Measurements from ENCODE around the gene ELOVL4.

Gene ELOVL4

GRCh38 chr6:79923270-79923669, 24.1 kb downstream of the ELOVL4 start:
- no peak for TF ChIP-seq CTCF (IDR thresholded peaks at IDR 0.05; ENCODE audit: extremely low read depth, insufficient read depth, missing control alignments)
- no peak for DNase-seq (ENCODE audit: low spot score)
- in situ Hi-C loops (cut with MboI; ENCODE audit: low pct_unique_long_range_greater_than_20kb, low sequenced_read_pairs, unreplicated experiment), result no loop called here

GRCh38 chr6:79922018-79922417, 25.3 kb downstream of the ELOVL4 start:
- no peak for TF ChIP-seq CTCF (IDR thresholded peaks at IDR 0.05; ENCODE audit: extremely low read depth, insufficient read depth, missing control alignments)
- DNase-seq (ENCODE audit: low spot score), result no peak
- in situ Hi-C loops (cut with MboI; ENCODE audit: low pct_unique_long_range_greater_than_20kb, low sequenced_read_pairs, unreplicated experiment), result no loop called here

- no peak for DNase-seq (ENCODE audit: low spot score)
- in situ Hi-C loops (cut with MboI; ENCODE audit: low pct_unique_long_range_greater_than_20kb, low sequenced_read_pairs, unreplicated experiment), result no loop called here
- no peak for TF ChIP-seq CTCF (IDR thresholded peaks at IDR 0.05; ENCODE audit: extremely low read depth, insufficient read depth, missing control alignments)
These were observed 34.0 kb downstream of the ELOVL4 start for GRCh38 chr6:79913369-79913768.

- no peak for DNase-seq (ENCODE audit: low spot score)
- in situ Hi-C loops (cut with MboI; ENCODE audit: low pct_unique_long_range_greater_than_20kb, low sequenced_read_pairs, unreplicated experiment), result no loop called here
These were observed 35.4 kb downstream of the ELOVL4 start for GRCh38 chr6:79911992-79912391.

GRCh38 chr6:79909517-79909916, 37.8 kb downstream of the ELOVL4 start:
- DNase-seq (ENCODE audit: low spot score), result no peak
- no peak for TF ChIP-seq CTCF (IDR thresholded peaks at IDR 0.05; ENCODE audit: extremely low read depth, insufficient read depth, missing control alignments)
- in situ Hi-C loops (cut with MboI; ENCODE audit: low pct_unique_long_range_greater_than_20kb, low sequenced_read_pairs, unreplicated experiment), result no loop called here

More at GRCh38 chr6:79911992-79912391, 35.4 kb downstream of the ELOVL4 start:
- no peak for TF ChIP-seq CTCF (IDR thresholded peaks at IDR 0.05; ENCODE audit: extremely low read depth, insufficient read depth, missing control alignments)

- in situ Hi-C loops (cut with MboI; ENCODE audit: low pct_unique_long_range_greater_than_20kb, low sequenced_read_pairs, unreplicated experiment), result no loop called here
- no peak for DNase-seq (ENCODE audit: low spot score)
- TF ChIP-seq CTCF (IDR thresholded peaks at IDR 0.05; ENCODE audit: extremely low read depth, insufficient read depth, missing control alignments), result no peak
These were observed 45.3 kb downstream of the ELOVL4 start for GRCh38 chr6:79902046-79902445.

- no peak for DNase-seq (ENCODE audit: low spot score)
- in situ Hi-C loops (cut with MboI; ENCODE audit: low pct_unique_long_range_greater_than_20kb, low sequenced_read_pairs, unreplicated experiment), result no loop called here
- TF ChIP-seq CTCF (IDR thresholded peaks at IDR 0.05; ENCODE audit: extremely low read depth, insufficient read depth, missing control alignments), result no peak
These were observed 49.3 kb downstream of the ELOVL4 start for GRCh38 chr6:79898076-79898475.
